ENCODE results near the gene PTPRN2. TPM values are rescaled to one million over a fixed set of nuclear protein-coding genes. Genes with fewer than 3 reads are reported as not detected.

The PTPRN2 gene
- total RNA-seq, 2 experiments from 2014 or later = 0.70 TPM; not detected in 1

DNA sequence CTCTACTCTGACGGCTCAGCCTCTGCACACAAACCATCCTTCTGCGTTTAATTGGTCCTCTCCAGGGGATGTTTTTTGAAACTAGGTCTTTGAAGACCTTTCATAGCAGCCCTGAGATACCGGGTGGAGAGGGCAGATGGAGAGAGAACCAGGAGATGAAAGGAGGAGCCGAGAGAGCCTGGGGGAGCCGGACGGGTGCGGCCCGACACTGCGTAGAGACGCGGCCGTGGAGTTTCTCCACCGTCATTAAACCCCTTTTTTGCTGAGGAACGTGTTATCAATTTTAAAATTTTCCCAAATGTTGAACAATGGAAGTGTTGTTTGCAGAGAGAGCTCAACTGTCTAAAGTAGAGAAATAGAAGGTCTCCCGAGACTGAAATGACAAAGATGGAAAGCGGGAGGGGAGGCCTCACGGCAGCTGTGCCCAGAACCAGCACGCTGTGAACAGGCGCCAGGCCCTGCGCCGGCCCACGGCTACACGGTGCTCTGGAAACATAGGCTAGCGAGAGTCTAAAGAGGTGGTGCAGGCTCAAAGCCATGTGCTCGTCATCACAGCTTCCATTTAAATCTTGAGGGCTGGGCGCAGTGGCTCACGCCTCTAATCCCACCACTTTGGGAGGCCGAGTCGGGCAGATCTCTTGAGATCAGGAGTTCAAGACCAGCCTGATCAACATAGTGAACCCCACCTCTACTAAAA lies 307.0 kb downstream of the PTPRN2 start:
- intact Hi-C loops (cut with micrococcal nuclease; ENCODE audit: unreplicated experiment) = no loop called here
- no peak for TF ChIP-seq EZH2phosphoT487 (IDR thresholded peaks at IDR 0.05; ENCODE audit: borderline replicate concordance, low read depth, low read length)
- TF ChIP-seq, protein P1, sequence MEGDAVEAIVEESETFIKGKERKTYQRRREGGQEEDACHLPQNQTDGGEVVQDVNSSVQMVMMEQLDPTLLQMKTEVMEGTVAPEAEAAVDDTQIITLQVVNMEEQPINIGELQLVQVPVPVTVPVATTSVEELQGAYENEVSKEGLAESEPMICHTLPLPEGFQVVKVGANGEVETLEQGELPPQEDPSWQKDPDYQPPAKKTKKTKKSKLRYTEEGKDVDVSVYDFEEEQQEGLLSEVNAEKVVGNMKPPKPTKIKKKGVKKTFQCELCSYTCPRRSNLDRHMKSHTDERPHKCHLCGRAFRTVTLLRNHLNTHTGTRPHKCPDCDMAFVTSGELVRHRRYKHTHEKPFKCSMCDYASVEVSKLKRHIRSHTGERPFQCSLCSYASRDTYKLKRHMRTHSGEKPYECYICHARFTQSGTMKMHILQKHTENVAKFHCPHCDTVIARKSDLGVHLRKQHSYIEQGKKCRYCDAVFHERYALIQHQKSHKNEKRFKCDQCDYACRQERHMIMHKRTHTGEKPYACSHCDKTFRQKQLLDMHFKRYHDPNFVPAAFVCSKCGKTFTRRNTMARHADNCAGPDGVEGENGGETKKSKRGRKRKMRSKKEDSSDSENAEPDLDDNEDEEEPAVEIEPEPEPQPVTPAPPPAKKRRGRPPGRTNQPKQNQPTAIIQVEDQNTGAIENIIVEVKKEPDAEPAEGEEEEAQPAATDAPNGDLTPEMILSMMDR (conservative IDR thresholded peaks at IDR 0.05; ENCODE audit: low read length) = no peak

DNA sequence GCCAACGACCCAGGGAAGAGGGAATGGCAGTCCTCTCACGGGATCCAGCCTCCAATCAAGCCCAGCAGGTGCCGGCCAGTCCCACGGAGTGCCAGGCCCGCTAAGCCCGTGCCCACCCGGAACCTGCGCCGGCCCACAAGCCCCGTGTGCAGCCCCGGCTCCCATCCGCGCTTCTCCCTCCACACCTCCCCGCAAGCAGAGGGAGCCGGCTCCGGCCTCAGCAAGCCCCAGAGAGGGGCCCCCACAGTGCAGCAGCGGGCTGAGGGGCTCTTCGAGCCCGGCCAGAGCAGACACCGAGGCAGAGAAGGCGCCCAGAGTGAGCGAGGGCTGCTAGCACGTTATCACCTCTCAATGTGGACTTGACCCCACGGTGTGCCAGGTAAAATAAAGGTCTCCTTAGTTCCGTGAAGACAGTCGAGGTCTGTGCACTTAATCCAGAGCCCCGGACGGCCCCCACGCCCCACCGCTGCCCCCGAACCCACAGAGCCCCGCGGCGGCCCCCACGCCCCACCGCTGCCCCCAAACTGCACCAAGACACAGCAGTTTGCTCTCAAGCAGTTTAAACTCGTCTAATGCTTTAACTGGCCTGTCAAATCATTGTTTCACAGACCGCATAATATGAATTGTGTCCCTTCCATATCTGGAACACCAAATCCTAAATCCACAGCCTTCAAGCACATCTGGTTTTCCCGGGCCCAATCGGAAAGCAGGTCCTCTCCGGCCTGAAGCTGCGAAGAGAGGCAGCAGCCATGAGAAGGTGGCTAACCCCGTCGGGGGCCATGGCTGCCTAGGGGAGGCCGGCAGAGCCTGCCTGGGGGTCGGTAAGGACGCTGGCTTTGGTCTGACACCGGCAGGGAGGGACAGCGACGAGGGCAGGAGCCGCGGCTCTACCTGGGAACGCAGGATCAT lies 307.8 kb downstream of the PTPRN2 start:
- DNase-seq (ENCODE audit: low spot score) = no peak
- no TSS peak for BruUV-seq (replicated peaks)
- ChIA-PET POLR2A (interaction anchor here (1.0 kb wide), 1 partner anchor 435 kb away, joined by 3 read pairs; no protein-coding TSS in a partner anchor), CTCF (ENCODE audit: unreplicated experiment) (no interaction called here)
- no peaks in the 10 kb centered on the region for H3K9me2 ChIP-seq (ENCODE audit: insufficient read depth, low read length)
- no peaks in the 10 kb centered on the region for H3K79me2 ChIP-seq (ENCODE audit: insufficient read depth, low read depth, low read length)
- H4K20me1 ChIP-seq (ENCODE audit: insufficient read depth, low read length) = no peaks in the 10 kb centered on the region
- H3K4me1 ChIP-seq (ENCODE audit: insufficient read depth, low read length, poor library complexity, severe bottlenecking) = no peaks in the 10 kb centered on the region
- no peak overlapping the region for H3K4me2 ChIP-seq (ENCODE audit: low read length)
- TF ChIP-seq, protein P1 (conservative IDR thresholded peaks at IDR 0.05; ENCODE audit: low read length) = no peak
- no peak for TF ChIP-seq EZH2phosphoT487 (IDR thresholded peaks at IDR 0.05; ENCODE audit: borderline replicate concordance, low read depth, low read length)
- no peak overlapping the region for H3K4me3 ChIP-seq (ENCODE audit: low read depth, low read length, poor library complexity, severe bottlenecking)
- no peaks in the 10 kb centered on the region for H3K9me3 ChIP-seq (ENCODE audit: low read length)
- H2AFZ ChIP-seq (ENCODE audit: low read length) = no peak overlapping the region
- H3K27ac ChIP-seq (ENCODE audit: low read depth, low read length, poor library complexity, severe bottlenecking) = no peak overlapping the region
- H3K36me3 ChIP-seq (ENCODE audit: insufficient read depth, low read length) = no peaks in the 10 kb centered on the region
- intact Hi-C loops (cut with micrococcal nuclease; ENCODE audit: unreplicated experiment) = no loop called here

More for the DNA sequence above, 307.0 kb downstream of the PTPRN2 start:
- Histone ChIP-seq H2AFZ (ENCODE audit: low read length) (no peak overlapping the region), H3K9me2 (ENCODE audit: insufficient read depth, low read length) (no peaks in the 10 kb centered on the region), H3K79me2 (ENCODE audit: insufficient read depth, low read depth, low read length) (no peaks in the 10 kb centered on the region), H4K20me1 (ENCODE audit: insufficient read depth, low read length) (no peaks in the 10 kb centered on the region), H3K4me1 (ENCODE audit: insufficient read depth, low read length, poor library complexity, severe bottlenecking) (no peaks in the 10 kb centered on the region), H3K27ac (ENCODE audit: low read depth, low read length, poor library complexity, severe bottlenecking) (no peak overlapping the region), H3K4me2 (ENCODE audit: low read length) (no peak overlapping the region), H3K36me3 (ENCODE audit: insufficient read depth, low read length) (no peaks in the 10 kb centered on the region), H3K4me3 (ENCODE audit: low read depth, low read length, poor library complexity, severe bottlenecking) (no peak overlapping the region), H3K9me3 (ENCODE audit: low read length) (no peaks in the 10 kb centered on the region)
- no TSS peak for BruUV-seq (replicated peaks)
- DNase-seq (ENCODE audit: low spot score) = no peak
- ChIA-PET CTCF (ENCODE audit: unreplicated experiment) (no interaction called here), POLR2A (no interaction called here)

Measured in OCI-LY7 (cell line).